Left ventricle myocardium inferior (tissue), 1 donor: ENCODE data around the gene NEAT1. TPM values are rescaled to one million over a fixed set of nuclear protein-coding genes. Genes with fewer than 3 reads are reported as not detected.

Experiments
- DNase-seq: peaks from one replicate; pipeline ENCODE4 v3.0.0-alpha.2; 2020
- H3K27ac ChIP-seq: fragments of 200-600 bp; replicated peaks from 2 replicates; pipeline ENCODE4 v1.8.0; 2021
- H3K27me3 ChIP-seq: fragments of 200-600 bp; 2 replicates; pipeline ENCODE4 v1.8.0; 2021; ENCODE audit warnings: low read depth
- H3K36me3 ChIP-seq: fragments of 200-600 bp; 2 replicates; pipeline ENCODE4 v1.8.0; 2021
- H3K4me1 ChIP-seq: fragments of 200-600 bp; 2 replicates; pipeline ENCODE4 v1.8.0; 2021
- H3K4me3 ChIP-seq: fragments of 200-600 bp; 2 replicates; pipeline ENCODE4 v1.8.0; 2021; ENCODE audit warnings: mild to moderate bottlenecking, moderate library complexity
- H3K9me3 ChIP-seq: fragments of 200-600 bp; replicated peaks from 2 replicates; pipeline ENCODE4 v1.8.0; 2021
- CTCF ChIP-seq: fragments of 200-600 bp; IDR thresholded peaks from 2 replicates; pipeline ENCODE4 v1.8.0; 2021; ENCODE audit warnings: antibody characterized with exemption, mild to moderate bottlenecking, borderline replicate concordance
- intact Hi-C: fragments of 100-400 bp; cut with micrococcal nuclease; formaldehyde crosslinking; loops from one replicate; pipeline ENCODE4 v1.11.0; 2022
- total RNA-seq: library from RNA; stranded (reverse); fragmentation: NEBNext Ultra II Directional; extraction: Animal tissue kit (Norgen Biotek cat#: 25700); gene quantifications from one replicate; pipeline ENCODE4 v1.2.1, GENCODE V29; 2021
- donor health status: DM: no; HTN: yes; CAD: no; lungs with severe emphysema.

The NEAT1 gene
- total RNA-seq, 1 donor from 2014 or later, result 405 TPM

DNA sequence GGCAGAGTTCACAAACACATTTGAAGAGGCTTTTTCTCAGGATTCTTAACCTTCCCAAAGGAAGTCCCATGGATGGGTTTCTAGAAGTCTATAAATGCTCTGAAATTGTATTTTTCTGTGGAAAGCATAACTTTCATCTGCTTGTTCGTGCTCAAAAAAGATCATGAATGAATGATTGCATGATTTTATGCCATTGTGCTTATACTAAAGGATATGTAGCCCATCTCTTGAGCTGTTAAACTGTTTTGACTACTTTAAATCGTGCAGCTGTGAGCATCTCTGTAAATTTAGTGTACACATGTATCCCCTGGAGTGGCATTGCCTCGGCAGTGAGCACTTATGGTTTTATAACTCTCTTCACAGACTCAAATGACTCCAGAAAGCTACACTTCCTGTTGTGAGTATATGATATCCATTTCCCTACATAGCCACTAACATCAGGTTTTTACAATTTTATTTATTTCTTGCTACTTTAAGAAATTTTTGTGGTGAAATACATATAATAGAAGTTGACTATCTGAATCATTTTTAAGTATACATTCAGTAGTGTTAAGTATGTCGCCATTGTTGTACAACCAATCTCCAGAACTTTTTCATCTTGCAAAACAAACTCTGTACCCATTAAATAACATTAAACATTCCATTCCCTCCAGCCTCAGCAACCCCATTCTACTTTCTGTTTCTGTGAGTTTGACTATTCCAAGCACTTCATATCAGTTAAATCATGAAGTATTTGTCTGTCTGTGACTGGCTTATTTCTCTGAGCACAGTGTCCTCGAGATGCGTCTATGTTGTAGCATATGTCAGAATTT is 8.0 kb downstream of the NEAT1 start:
- Histone ChIP-seq H3K9me3 (no peaks in the 10 kb centered on the region), H3K27me3 (no peaks in the 10 kb centered on the region), H3K4me1 (peaks cover 97% of the 10 kb centered on the region), H3K36me3 (peaks cover 75% of the 10 kb centered on the region), H3K27ac (peak overlapping the region; percentile 100), H3K4me3 (peak overlapping the region; percentile 80)
- TF ChIP-seq CTCF, result no peak
- no peak for DNase-seq
- intact Hi-C loops, result no loop called here

DNA sequence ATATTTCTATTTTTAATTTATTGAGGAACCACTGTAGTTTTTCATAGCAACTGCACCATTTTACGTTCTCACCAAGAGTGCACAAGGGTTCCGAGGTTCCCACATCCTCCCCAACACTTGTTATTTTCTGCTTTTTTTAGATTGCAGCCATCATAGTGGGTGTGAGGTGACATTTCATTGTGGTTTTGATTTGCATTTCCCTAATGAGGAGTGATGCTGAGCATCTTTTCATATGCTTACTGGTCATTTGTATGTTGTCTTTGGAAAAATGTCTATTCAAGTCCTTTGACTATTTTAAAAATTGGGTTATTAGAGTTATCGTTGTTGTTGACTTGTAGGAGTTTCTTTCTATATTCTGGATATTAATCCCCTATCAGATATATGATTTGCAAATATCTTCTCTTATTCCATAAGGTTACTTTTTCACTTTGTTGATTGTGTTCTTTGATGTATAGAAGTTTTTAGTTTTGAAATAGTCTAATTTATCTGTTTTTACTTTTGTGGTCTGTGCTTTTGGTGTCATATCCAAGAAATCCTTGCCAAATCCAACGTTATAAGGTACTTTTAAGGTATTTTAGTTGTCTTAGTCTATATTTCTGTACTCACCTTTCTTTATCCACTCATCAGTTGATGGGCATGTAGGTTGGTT is 9.0 kb downstream of the NEAT1 start:
- no peak for DNase-seq
- peaks cover 75% of the 10 kb centered on the region for H3K36me3 ChIP-seq
- no peaks in the 10 kb centered on the region for H3K27me3 ChIP-seq
- peaks cover 99% of the 10 kb centered on the region for H3K4me1 ChIP-seq
- H3K27ac ChIP-seq, result peak overlapping the region; percentile 100
- H3K4me3 ChIP-seq, result peak overlapping the region; percentile 80
- TF ChIP-seq CTCF, result no peak
- H3K9me3 ChIP-seq, result no peaks in the 10 kb centered on the region
- intact Hi-C loops, result no loop called here

DNA sequence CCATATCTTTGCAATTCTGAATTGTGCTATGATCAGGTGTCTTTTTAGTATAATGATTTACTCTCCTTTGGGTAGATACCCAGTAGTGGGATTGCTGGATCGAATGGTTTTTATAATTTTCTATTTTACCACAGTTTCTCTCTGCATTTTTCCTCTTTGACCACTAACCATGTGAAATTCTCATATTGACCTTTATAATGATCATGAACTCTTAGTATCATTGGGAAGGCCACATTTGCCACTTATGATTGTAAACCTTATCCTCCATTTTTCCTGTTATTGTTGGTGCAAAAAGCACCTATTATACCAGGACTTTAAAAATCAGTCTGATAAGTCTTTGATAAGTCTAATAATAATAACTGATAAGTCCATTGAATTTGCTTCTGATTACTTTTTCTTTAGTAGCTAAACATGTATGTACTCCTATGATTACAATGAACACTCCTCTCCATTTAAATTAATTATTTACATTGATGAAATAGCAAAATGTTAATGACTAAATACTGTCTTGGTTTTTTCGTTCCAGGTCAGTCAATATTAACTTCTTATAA is 9.6 kb downstream of the NEAT1 start:
- peaks cover 74% of the 10 kb centered on the region for H3K36me3 ChIP-seq
- peak overlapping the region; percentile 100 for H3K27ac ChIP-seq
- H3K9me3 ChIP-seq, result no peaks in the 10 kb centered on the region
- DNase-seq, result no peak
- H3K4me1 ChIP-seq, result peaks cover 99% of the 10 kb centered on the region
- peak overlapping the region; percentile 80 for H3K4me3 ChIP-seq
- intact Hi-C loops, result no loop called here
- no peaks in the 10 kb centered on the region for H3K27me3 ChIP-seq
- TF ChIP-seq CTCF, result no peak

DNA sequence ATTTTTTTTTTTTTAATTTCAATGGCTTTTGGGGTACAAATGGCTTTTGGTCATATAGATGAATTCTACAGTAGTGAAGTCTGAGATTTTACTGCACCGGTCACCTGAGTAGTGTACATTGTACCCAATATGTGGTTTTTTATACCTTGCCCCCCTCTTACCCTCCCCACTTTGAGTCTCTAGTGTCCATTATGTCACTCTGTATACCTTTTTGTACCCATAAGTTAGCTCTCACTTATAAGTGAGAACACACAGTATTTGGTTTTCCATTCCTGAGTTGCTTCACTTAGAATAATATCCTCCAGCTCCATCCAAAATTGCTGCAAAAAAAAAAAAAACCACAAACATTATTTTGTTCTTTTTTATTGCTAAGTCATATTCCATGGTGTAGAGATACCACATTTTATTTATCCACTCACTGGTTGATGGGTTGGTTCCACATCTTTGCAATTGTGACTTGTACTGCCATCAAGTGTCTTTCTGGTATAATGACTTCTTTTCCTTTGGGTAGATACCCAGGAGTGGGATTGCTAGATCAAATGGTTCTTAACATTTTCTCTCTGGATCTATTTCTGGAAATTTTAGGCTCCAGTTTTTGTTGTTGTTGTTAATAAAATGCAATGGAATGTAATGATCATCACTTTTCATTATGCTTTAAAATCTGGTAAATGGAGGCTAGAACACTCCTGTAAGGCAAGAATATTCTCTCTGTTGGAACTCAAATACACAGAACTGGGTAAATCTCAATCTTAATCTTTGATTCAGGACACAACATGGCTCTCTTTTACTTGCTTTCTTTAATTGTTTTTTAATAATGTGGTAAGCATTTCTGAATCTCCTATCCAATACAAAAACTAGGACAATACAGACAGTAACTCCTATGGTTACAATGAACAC is 10.3 kb downstream of the NEAT1 start:
- DNase-seq, result no peak
- no peaks in the 10 kb centered on the region for H3K27me3 ChIP-seq
- H3K36me3 ChIP-seq, result peaks cover 75% of the 10 kb centered on the region
- intact Hi-C loops, result no loop called here
- peak overlapping the region; percentile 80 for H3K4me3 ChIP-seq
- H3K4me1 ChIP-seq, result peaks cover 99% of the 10 kb centered on the region
- TF ChIP-seq CTCF, result peak; percentile 38
- no peaks in the 10 kb centered on the region for H3K9me3 ChIP-seq
- H3K27ac ChIP-seq, result peak overlapping the region; percentile 73

DNA sequence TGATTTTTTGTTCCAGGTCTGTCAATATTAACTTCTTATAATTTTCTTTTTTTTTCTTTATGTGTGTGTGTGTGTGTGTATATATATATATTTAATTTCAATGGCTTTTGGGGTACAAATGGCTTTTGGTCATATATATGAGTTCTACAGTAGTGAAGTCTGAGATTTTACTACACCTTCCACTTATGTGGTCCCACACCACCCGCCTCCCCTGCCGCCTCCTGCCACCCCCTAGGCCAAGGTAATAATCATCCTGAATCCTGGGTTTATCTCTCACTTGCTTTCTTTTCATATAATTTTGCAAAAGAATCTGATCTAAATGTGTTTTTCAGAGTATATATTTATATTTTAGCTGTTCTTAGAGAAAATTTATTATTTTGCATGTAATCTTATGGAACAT is 11.1 kb downstream of the NEAT1 start:
- DNase-seq, result no peak
- TF ChIP-seq CTCF, result no peak
- Histone ChIP-seq H3K36me3 (peaks cover 75% of the 10 kb centered on the region), H3K4me1 (peaks cover 99% of the 10 kb centered on the region), H3K27ac (peak overlapping the region; percentile 73), H3K9me3 (no peaks in the 10 kb centered on the region), H3K27me3 (no peaks in the 10 kb centered on the region), H3K4me3 (peak overlapping the region; percentile 80)
- intact Hi-C loops, result no loop called here
